Mesenchymal stem cell (in vitro differentiated cells and primary cell): ENCODE data around the gene PA2G4.
A peak's percentile ranks its signal among the peaks of the same experiment; 100 is the strongest.
"Not testable (repeated sequence)": the region's sequence is repeated elsewhere in the genome, so short reads cannot be mapped to it uniquely, and the experiment has no call there.

Experiments
- DNase-seq: peaks from one replicate; pipeline ENCODE4 v3.0.0-alpha.2; 2013
- H2AFZ ChIP-seq: one replicate; pipeline ENCODE4 v1.6.1; 2013; ENCODE audit warnings: low read depth, mild to moderate bottlenecking, control low read depth, inconsistent platforms, low read length, moderate library complexity
- H2AK5ac ChIP-seq: 2 replicates; pipeline ENCODE4 v1.6.1; 2013; ENCODE audit warnings: low read length, moderate library complexity, mild to moderate bottlenecking, inconsistent platforms; ENCODE audit not compliant: severe bottlenecking
- H2BK120ac ChIP-seq: one replicate; pipeline ENCODE4 v1.6.1; 2013; ENCODE audit warnings: low read depth, mild to moderate bottlenecking, inconsistent platforms, low read length, moderate library complexity
- H2BK12ac ChIP-seq, 2 experiments: one replicate each; pipeline ENCODE4 v1.6.1; 2013; ENCODE audit warnings: inconsistent platforms in 2 of 2, low read length in 2 of 2, mild to moderate bottlenecking in 2 of 2, moderate library complexity in 2 of 2, control low read depth in 1 of 2
- H2BK15ac ChIP-seq: one replicate; pipeline ENCODE4 v1.6.1; 2013; ENCODE audit warnings: mild to moderate bottlenecking, low read depth, inconsistent platforms; ENCODE audit not compliant: poor library complexity, severe bottlenecking
- H2BK5ac ChIP-seq: 2 replicates; pipeline ENCODE4 v1.6.1; 2013; ENCODE audit warnings: low read depth, mild to moderate bottlenecking, low read length, control low read depth, inconsistent platforms; ENCODE audit not compliant: poor library complexity, severe bottlenecking
- H3K14ac ChIP-seq, 2 experiments: one replicate each; pipeline ENCODE4 v1.6.1; 2013; ENCODE audit warnings: inconsistent platforms in 2 of 2, low read length in 2 of 2, control low read depth in 1 of 2, mild to moderate bottlenecking in 1 of 2, moderate library complexity in 1 of 2
- H3K18ac ChIP-seq, 2 experiments: one replicate each; pipeline ENCODE4 v1.6.1; 2013; ENCODE audit warnings: inconsistent platforms in 2 of 2, low read length in 2 of 2, control low read depth in 1 of 2, low read depth in 1 of 2, mild to moderate bottlenecking in 1 of 2
- H3K23ac ChIP-seq, 2 experiments: one replicate each; pipeline ENCODE4 v1.6.1; 2013; ENCODE audit warnings: inconsistent platforms in 2 of 2, low read length in 2 of 2, mild to moderate bottlenecking in 2 of 2, moderate library complexity in 2 of 2, control low read depth in 1 of 2
- H3K27ac ChIP-seq: 2 replicates; pipeline ENCODE4 v1.5.1; 2013; ENCODE audit warnings: mild to moderate bottlenecking, moderate library complexity, low read length, control low read depth, inconsistent platforms; ENCODE audit not compliant: poor library complexity, severe bottlenecking
- H3K27me3 ChIP-seq, 2 experiments: 2 replicates each; pipeline versions ENCODE4 v1.6.1 to v1.7.0; 2013; ENCODE audit warnings: low read length in 2 of 2, mild to moderate bottlenecking in 2 of 2, moderate library complexity in 2 of 2, control low read depth in 1 of 2, inconsistent platforms in 1 of 2; ENCODE audit not compliant: control insufficient read depth in 1 of 2, insufficient read depth in 1 of 2
- H3K36me3 ChIP-seq, 2 experiments: 2 replicates each; pipeline versions ENCODE4 v1.6.1 to v1.7.0; 2013; ENCODE audit warnings: low read length in 2 of 2, control low read depth in 1 of 2, inconsistent platforms in 1 of 2, low read depth in 1 of 2, mild to moderate bottlenecking in 1 of 2; ENCODE audit not compliant: insufficient read depth in 2 of 2, control insufficient read depth in 1 of 2
- H3K4ac ChIP-seq, 2 experiments: one replicate each; pipeline ENCODE4 v1.6.1; 2013; ENCODE audit warnings: inconsistent platforms in 2 of 2, low read length in 2 of 2, mild to moderate bottlenecking in 2 of 2, moderate library complexity in 2 of 2, control low read depth in 1 of 2, low read depth in 1 of 2
- H3K4me1 ChIP-seq: 2 replicates; pipeline ENCODE4 v1.6.1; 2013; ENCODE audit warnings: low read depth, low read length, control low read depth; ENCODE audit not compliant: control insufficient read depth, insufficient read depth
- H3K4me2 ChIP-seq: 2 replicates; pipeline ENCODE4 v1.6.1; 2013; ENCODE audit warnings: low read length, mild to moderate bottlenecking, inconsistent platforms; ENCODE audit not compliant: poor library complexity, severe bottlenecking
- H3K4me3 ChIP-seq, 2 experiments: 2 replicates each; pipeline versions ENCODE4 v1.5.1 to v1.7.0; 2013; ENCODE audit warnings: low read length in 2 of 2, mild to moderate bottlenecking in 2 of 2, control low read depth in 1 of 2, low read depth in 1 of 2; ENCODE audit not compliant: insufficient read depth in 1 of 2
- H3K79me1 ChIP-seq: replicated peaks from 2 replicates; pipeline ENCODE4 v1.6.1; 2013; ENCODE audit warnings: mild to moderate bottlenecking, control low read depth, low read length, inconsistent platforms; ENCODE audit not compliant: poor library complexity, severe bottlenecking
- H3K9ac ChIP-seq: 2 replicates; pipeline ENCODE4 v1.7.0; 2013; ENCODE audit warnings: mild to moderate bottlenecking, low read length, moderate library complexity
- H3K9me3 ChIP-seq: 2 replicates; pipeline ENCODE4 v1.7.0; 2013; ENCODE audit warnings: mild to moderate bottlenecking, low read length; ENCODE audit not compliant: control insufficient read depth
- H4K8ac ChIP-seq: one replicate; pipeline ENCODE4 v1.6.1; 2013; ENCODE audit warnings: inconsistent platforms, mild to moderate bottlenecking, low read length, moderate library complexity
- H4K91ac ChIP-seq: one replicate; pipeline ENCODE4 v1.6.1; 2013; ENCODE audit warnings: mild to moderate bottlenecking, low read length, inconsistent platforms
- WGBS: methylation state at CpG from one replicate; pipeline ENCODE4 v1.1.7; 2013; ENCODE audit warnings: mixed read lengths; 5-methylcytosine and 5-hydroxymethylcytosine counted together

Gene PA2G4

DNA sequence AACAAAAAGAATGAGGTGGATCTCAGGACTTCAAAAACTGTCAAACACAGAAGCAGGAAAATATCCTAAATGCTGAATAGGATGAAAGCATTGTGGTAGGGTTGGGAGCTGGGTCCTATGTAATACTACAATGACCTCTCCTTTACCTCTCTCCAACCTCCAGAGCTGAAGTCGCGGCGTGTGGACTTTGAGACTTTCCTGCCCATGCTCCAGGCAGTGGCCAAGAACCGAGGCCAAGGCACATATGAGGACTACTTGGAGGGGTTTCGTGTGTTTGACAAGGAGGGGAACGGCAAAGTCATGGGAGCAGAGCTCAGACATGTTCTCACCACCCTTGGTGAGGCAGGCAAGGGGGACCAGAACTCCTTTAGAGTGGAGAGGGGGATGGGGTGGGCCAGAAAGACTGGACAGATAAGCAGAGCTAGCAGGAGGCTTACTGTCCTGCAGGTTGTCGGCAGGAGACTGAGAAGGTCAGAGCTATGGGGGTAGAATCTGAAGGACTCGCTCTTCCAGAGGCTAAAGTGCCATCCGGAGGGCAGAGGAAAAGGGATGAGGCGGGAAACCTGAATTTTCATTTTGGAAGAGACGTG lies 51.0 kb downstream of the PA2G4 start:
- H4K8ac ChIP-seq = no peak overlapping the region
- no peak overlapping the region for H3K9ac ChIP-seq
- H3K27me3 ChIP-seq = no peaks in the 10 kb centered on the region
- no peak overlapping the region for H3K14ac ChIP-seq
- H3K23ac ChIP-seq = no peak overlapping the region
- H4K91ac ChIP-seq = no peak overlapping the region
- H2AK5ac ChIP-seq = no peak overlapping the region
- no peak for DNase-seq
- H3K79me1 ChIP-seq = peaks cover 19% of the 10 kb centered on the region
- no peak overlapping the region for H2AFZ ChIP-seq
- H3K9me3 ChIP-seq = no peaks in the 10 kb centered on the region
- H3K4ac ChIP-seq = no peak overlapping the region
- peaks cover 26 to 30% of the 10 kb centered on the region in 2 experiments for H3K36me3 ChIP-seq
- H3K4me3 ChIP-seq = no peak overlapping the region
- no peak overlapping the region for H2BK15ac ChIP-seq
- H3K27ac ChIP-seq = no peak overlapping the region
- no peak overlapping the region for H2BK120ac ChIP-seq
- no peak overlapping the region for H2BK12ac ChIP-seq
- H3K18ac ChIP-seq = no peak overlapping the region
- no peak overlapping the region for H3K4me2 ChIP-seq
- 97% methylated on average over 11 of the region's 11 CpGs for WGBS
- H2BK5ac ChIP-seq = no peak overlapping the region
- peaks cover 18% of the 10 kb centered on the region for H3K4me1 ChIP-seq

DNA sequence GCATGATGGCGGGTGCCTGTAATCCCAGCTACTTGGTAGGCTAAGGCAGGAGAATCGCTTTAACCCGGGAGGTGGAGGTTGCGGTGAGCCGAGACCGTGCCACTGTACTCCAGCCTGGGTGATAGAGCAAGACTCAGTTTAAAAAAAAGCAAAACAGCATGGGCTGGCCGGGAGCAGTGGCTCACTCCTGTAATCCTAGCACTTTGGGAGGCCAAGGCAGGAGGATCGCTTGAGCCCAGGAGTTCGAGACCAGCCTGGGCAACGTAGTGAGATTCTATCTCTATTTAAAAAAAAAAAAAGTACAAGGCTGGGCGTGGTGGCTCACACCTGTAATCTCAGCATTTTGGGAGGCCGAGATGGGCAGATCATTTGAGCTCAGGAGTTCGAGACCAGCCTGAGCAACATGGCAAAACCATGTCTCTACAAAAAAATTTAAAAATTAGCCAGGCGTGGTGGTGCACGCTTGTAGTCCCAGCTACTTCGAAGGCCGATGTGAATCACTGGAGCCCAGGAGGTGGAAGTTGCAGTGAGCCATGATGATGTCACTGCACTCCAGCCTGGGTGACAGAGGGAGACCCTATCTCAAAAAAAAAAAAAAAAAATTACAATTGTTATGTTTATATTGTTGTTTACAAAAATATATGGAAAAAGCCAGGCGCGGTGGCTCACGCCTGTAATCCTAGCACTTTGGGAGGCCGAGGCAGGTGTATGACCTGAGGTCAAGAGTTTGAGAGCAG lies 52.3 kb downstream of the PA2G4 start:
- not testable (repeated sequence) for H2AK5ac ChIP-seq, H3K4ac ChIP-seq, H3K14ac ChIP-seq, H3K9me3 ChIP-seq, H4K91ac ChIP-seq, H2BK120ac ChIP-seq, H2BK15ac ChIP-seq, H2BK12ac ChIP-seq, H3K18ac ChIP-seq, H2AFZ ChIP-seq, H3K23ac ChIP-seq, H2BK5ac ChIP-seq, H3K27me3 ChIP-seq, DNase-seq, H4K8ac ChIP-seq
- peak overlapping the region; percentile 98 for H3K27ac ChIP-seq
- WGBS = 92% methylated on average over 21 of the region's 21 CpGs
- H3K4me3 ChIP-seq = peak overlapping the region in 1 of 2 experiments; percentile 80
- peaks cover 27% of the 10 kb centered on the region for H3K4me1 ChIP-seq
- peaks cover 39 to 43% of the 10 kb centered on the region in 2 experiments for H3K36me3 ChIP-seq
- H3K9ac ChIP-seq = peak overlapping the region; percentile 87
- H3K79me1 ChIP-seq = peaks cover 19% of the 10 kb centered on the region
- H3K4me2 ChIP-seq = peak overlapping the region; percentile 64

DNA sequence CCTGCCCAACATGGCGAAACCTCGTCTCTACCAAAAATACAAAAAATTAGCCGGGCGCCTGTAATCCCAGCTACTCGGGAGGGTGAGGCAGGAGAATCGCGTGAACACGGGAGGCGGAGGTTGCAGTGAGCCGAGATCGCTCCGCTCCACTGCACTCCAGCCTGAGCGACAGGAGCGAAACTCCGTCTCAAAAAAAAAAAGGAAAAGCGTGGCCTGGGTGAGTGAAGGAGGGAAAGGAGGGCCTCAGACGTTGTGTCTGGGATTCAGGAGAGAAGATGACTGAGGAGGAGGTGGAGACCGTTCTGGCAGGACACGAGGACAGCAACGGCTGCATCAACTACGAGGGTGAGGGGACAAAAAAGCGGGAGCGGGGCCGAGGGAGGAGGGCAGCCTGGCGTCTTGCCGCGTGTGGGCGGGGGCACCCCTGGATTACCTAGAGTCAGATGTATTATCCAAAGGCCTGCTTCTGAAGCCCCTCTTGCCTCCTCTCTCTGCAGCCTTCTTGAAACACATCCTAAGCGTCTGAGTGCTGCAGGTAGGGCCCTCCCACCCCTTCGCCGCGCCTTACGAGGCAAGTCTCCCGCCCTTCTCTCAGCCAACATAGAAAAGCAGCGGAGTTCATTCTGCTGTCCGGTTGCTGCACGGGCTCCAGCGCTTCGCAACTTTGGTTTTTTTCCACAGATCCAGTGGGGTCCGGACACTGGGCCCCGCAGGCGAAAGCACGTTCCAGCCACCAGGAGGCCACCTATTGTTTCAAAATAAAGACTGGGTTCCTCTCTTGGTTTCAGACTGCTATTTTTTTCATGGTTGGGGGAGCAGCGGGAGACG lies 53.1 kb downstream of the PA2G4 start:
- Histone ChIP-seq H3K27ac (peak overlapping the region; percentile 98), H4K8ac (peak overlapping the region; percentile 8), H2BK120ac (peak overlapping the region; percentile 67), H3K9ac (peak overlapping the region; percentile 87), H3K4me1 (peaks cover 30% of the 10 kb centered on the region), H2AK5ac (no peak overlapping the region), H2AFZ (peak overlapping the region; percentile 8), H3K79me1 (peaks cover 19% of the 10 kb centered on the region), H3K36me3 (peaks cover 47 to 50% of the 10 kb centered on the region in 2 experiments), H3K14ac (no peak overlapping the region), H3K27me3 (no peaks in the 10 kb centered on the region), H3K4me2 (peak overlapping the region; percentile 64), H2BK15ac (peak overlapping the region; percentile 1), H3K9me3 (no peaks in the 10 kb centered on the region), H3K18ac (peak overlapping the region; percentile 7 to 96), H3K23ac (peak overlapping the region in 1 of 2 experiments; percentile 23), H3K4ac (peak overlapping the region; percentile 1 to 71), H4K91ac (peak overlapping the region; percentile 3), H2BK12ac (peak overlapping the region in 1 of 2 experiments; percentile 59), H3K4me3 (peak overlapping the region; percentile 51 to 80), H2BK5ac (peak overlapping the region; percentile 19)
- DNase-seq = peak; percentile 94
- WGBS = 18% methylated on average over 43 of the region's 45 CpGs
